HUES48 (cell line): Measurements from ENCODE around the gene TEX53.

Experiments used
- H3K27ac ChIP-seq: one replicate; pipeline ENCODE4 v1.7.0; 2013; ENCODE audit warnings: low read depth, low read length, inconsistent platforms
- H3K27me3 ChIP-seq: 2 replicates; pipeline ENCODE4 v1.6.1; 2013; ENCODE audit warnings: mild to moderate bottlenecking, low read length; ENCODE audit not compliant: control insufficient read depth, insufficient read depth
- H3K36me3 ChIP-seq: 2 replicates; pipeline ENCODE4 v1.6.1; 2013; ENCODE audit warnings: low read length; ENCODE audit not compliant: control insufficient read depth, insufficient read depth
- H3K4me1 ChIP-seq: 2 replicates; pipeline ENCODE4 v1.6.1; 2013; ENCODE audit warnings: mild to moderate bottlenecking, low read length; ENCODE audit not compliant: control insufficient read depth, insufficient read depth
- H3K4me3 ChIP-seq: 2 replicates; pipeline ENCODE4 v1.5.1; 2013; ENCODE audit warnings: mild to moderate bottlenecking, low read depth, low read length
- H3K9ac ChIP-seq: 2 replicates; pipeline ENCODE4 v1.6.1; 2013; ENCODE audit warnings: mild to moderate bottlenecking, low read depth, low read length, moderate library complexity
- H3K9me3 ChIP-seq: 2 replicates; pipeline ENCODE4 v1.6.1; 2013; ENCODE audit warnings: low read length; ENCODE audit not compliant: control insufficient read depth, insufficient read depth

Gene TEX53

GRCh38 chr9:114666401-114666800 lies 8.8 kb upstream of the TEX53 start:
- Histone ChIP-seq H3K27ac (no peak overlapping the region), H3K36me3 (no peaks in the 10 kb centered on the region), H3K9ac (no peak overlapping the region), H3K4me3 (no peak overlapping the region), H3K4me1 (peaks cover 5% of the 10 kb centered on the region), H3K9me3 (no peaks in the 10 kb centered on the region), H3K27me3 (no peaks in the 10 kb centered on the region)

GRCh38 chr9:114664181-114664580 lies 6.6 kb upstream of the TEX53 start:
- H3K9me3 ChIP-seq, result no peaks in the 10 kb centered on the region
- peaks cover 5% of the 10 kb centered on the region for H3K4me1 ChIP-seq
- no peak overlapping the region for H3K4me3 ChIP-seq
- no peak overlapping the region for H3K27ac ChIP-seq
- H3K36me3 ChIP-seq, result no peaks in the 10 kb centered on the region
- no peaks in the 10 kb centered on the region for H3K27me3 ChIP-seq
- no peak overlapping the region for H3K9ac ChIP-seq

- H3K27ac ChIP-seq, result no peak overlapping the region
- H3K9me3 ChIP-seq, result no peaks in the 10 kb centered on the region
- H3K27me3 ChIP-seq, result no peaks in the 10 kb centered on the region
- no peaks in the 10 kb centered on the region for H3K36me3 ChIP-seq
- H3K4me3 ChIP-seq, result no peak overlapping the region
- peaks cover 5% of the 10 kb centered on the region for H3K4me1 ChIP-seq
- no peak overlapping the region for H3K9ac ChIP-seq
These were observed 4.7 kb upstream of the TEX53 start for GRCh38 chr9:114662081-114662989.

GRCh38 chr9:114656301-114656700 lies 1.3 kb downstream of the TEX53 start:
- no peaks in the 10 kb centered on the region; the same call in 1 of the 2 replicates for H3K4me1 ChIP-seq
- no peak overlapping the region for H3K9ac ChIP-seq
- no peaks in the 10 kb centered on the region for H3K9me3 ChIP-seq
- no peak overlapping the region for H3K27ac ChIP-seq
- no peak overlapping the region for H3K4me3 ChIP-seq
- H3K27me3 ChIP-seq, result no peaks in the 10 kb centered on the region
- H3K36me3 ChIP-seq, result no peaks in the 10 kb centered on the region

GRCh38 chr9:114655689-114656088 lies 1.9 kb downstream of the TEX53 start:
- Histone ChIP-seq H3K36me3 (no peaks in the 10 kb centered on the region), H3K9ac (no peak overlapping the region), H3K27me3 (no peaks in the 10 kb centered on the region), H3K4me3 (no peak overlapping the region), H3K27ac (no peak overlapping the region), H3K9me3 (no peaks in the 10 kb centered on the region), H3K4me1 (no peaks in the 10 kb centered on the region; the same call in 1 of the 2 replicates)

- Histone ChIP-seq H3K9ac (no peak overlapping the region), H3K27ac (no peak overlapping the region), H3K9me3 (no peaks in the 10 kb centered on the region), H3K36me3 (no peaks in the 10 kb centered on the region), H3K4me1 (no peaks in the 10 kb centered on the region; the same call in 1 of the 2 replicates), H3K27me3 (no peaks in the 10 kb centered on the region), H3K4me3 (no peak overlapping the region)
These were observed 3.9 kb downstream of the TEX53 start for GRCh38 chr9:114653556-114654159.

GRCh38 chr9:114652776-114653555 lies 4.6 kb downstream of the TEX53 start:
- H3K9ac ChIP-seq, result no peak overlapping the region
- H3K4me1 ChIP-seq, result no peaks in the 10 kb centered on the region; the same call in 1 of the 2 replicates
- H3K27me3 ChIP-seq, result no peaks in the 10 kb centered on the region
- H3K9me3 ChIP-seq, result no peaks in the 10 kb centered on the region
- no peaks in the 10 kb centered on the region for H3K36me3 ChIP-seq
- no peak overlapping the region for H3K4me3 ChIP-seq
- no peak overlapping the region for H3K27ac ChIP-seq

- H3K9ac ChIP-seq, result no peak overlapping the region
- no peaks in the 10 kb centered on the region for H3K9me3 ChIP-seq
- no peaks in the 10 kb centered on the region for H3K4me1 ChIP-seq
- no peak overlapping the region for H3K4me3 ChIP-seq
- no peak overlapping the region for H3K27ac ChIP-seq
- no peaks in the 10 kb centered on the region for H3K27me3 ChIP-seq
- H3K36me3 ChIP-seq, result peaks cover 18% of the 10 kb centered on the region
These were observed 13.7 kb downstream of the TEX53 start for GRCh38 chr9:114643896-114644295.

- Histone ChIP-seq H3K9ac (no peak overlapping the region), H3K36me3 (peaks cover 18% of the 10 kb centered on the region), H3K27me3 (no peaks in the 10 kb centered on the region), H3K4me1 (no peaks in the 10 kb centered on the region), H3K4me3 (no peak overlapping the region), H3K9me3 (no peaks in the 10 kb centered on the region), H3K27ac (no peak overlapping the region)
These were observed 14.6 kb downstream of the TEX53 start for GRCh38 chr9:114643001-114643400.

- no peaks in the 10 kb centered on the region for H3K9me3 ChIP-seq
- peaks cover 18% of the 10 kb centered on the region for H3K36me3 ChIP-seq
- H3K9ac ChIP-seq, result no peak overlapping the region
- no peaks in the 10 kb centered on the region for H3K4me1 ChIP-seq
- no peak overlapping the region for H3K27ac ChIP-seq
- H3K4me3 ChIP-seq, result no peak overlapping the region
- no peaks in the 10 kb centered on the region for H3K27me3 ChIP-seq
These were observed 15.6 kb downstream of the TEX53 start for GRCh38 chr9:114641967-114642366.
